ENCODE data around the gene CTSE. TPM values are rescaled to one million over a fixed set of nuclear protein-coding genes. Genes with fewer than 3 reads are reported as not detected.

CTSE gene
- total and polyA plus RNA-seq, 2 donors (not counting 1 experiment from before 2014, with no cell fraction given): not detected

DNA sequence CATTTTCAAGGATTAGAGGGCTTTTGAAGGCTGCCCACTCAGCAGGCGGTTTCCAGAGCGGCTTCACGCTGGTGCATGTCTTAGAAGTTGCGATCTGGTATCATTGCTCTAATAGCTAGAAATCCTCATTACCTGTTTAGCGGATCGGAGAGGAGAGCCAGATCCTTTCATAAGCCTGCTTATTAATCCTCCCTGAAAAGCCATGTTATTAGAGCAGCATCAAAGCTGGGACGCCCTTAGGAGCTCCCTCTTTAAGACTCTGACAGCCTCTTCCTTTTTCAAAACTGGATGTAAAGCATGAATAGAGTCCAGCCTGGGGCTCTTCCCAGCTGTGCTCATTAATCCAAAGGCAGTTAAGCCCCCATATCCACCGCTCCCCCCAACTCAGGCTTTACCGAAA is 13.9 kb upstream of the CTSE start:
- peak overlapping the region; percentile 62 for H3K4me3 Mint-ChIP-seq
- H3K9me3 ChIP-seq (ENCODE audit: control extremely low read depth in 1 of 3, control insufficient read depth in 2 of 3, insufficient read depth in 1 of 3, low read length in 2 of 3): no peaks in the 10 kb centered on the region
- intact Hi-C loops (cut with micrococcal nuclease): loop anchor here (2.0 kb wide), 1 partner anchor 13 kb away; no protein-coding TSS in a partner anchor
- H3K27ac Mint-ChIP-seq: peak overlapping the region; percentile 87
- peak overlapping the region; percentile 72 to 82 for H3K27ac ChIP-seq (ENCODE audit: low read length in 2 of 2)
- H4K20me1 ChIP-seq (ENCODE audit: control insufficient read depth, insufficient read depth, low read length, poor library complexity, severe bottlenecking): no peaks in the 10 kb centered on the region
- 94% methylated on average over 5 of the region's 9 CpGs for WGBS (ENCODE audit: insufficient coverage)
- H3K9ac ChIP-seq (ENCODE audit: low read length): peak overlapping the region; percentile 29
- H3K27me3 ChIP-seq (replicated peaks in 1 of 4; ENCODE audit: control extremely low read depth in 1 of 4, control insufficient read depth in 3 of 4, insufficient read depth in 4 of 4, low read length in 3 of 4): no peaks in the 10 kb centered on the region
- ChIA-PET CTCF (interaction anchor here (0.6 to 15.2 kb wide), 8 partner anchors 9 to 68 kb away, joined by 3 to 682 read pairs (median 4); no protein-coding TSS in a partner anchor), POLR2A (interaction anchor here (0.6 to 1.5 kb wide), 2 partner anchors 13 to 390 kb away, joined by 4 read pairs; no protein-coding TSS in a partner anchor)
- peak overlapping the region in 1 of 5 experiments; percentile 17 for H3K4me3 ChIP-seq (ENCODE audit: control extremely low read depth in 1 of 5, extremely low read depth in 1 of 5, insufficient read depth in 1 of 5, low read depth in 2 of 5, low read length in 4 of 5)
- no peak for DNase-seq
- H3K79me2 ChIP-seq (ENCODE audit: control insufficient read depth, insufficient read depth, low read length): peaks cover 81% of the 10 kb centered on the region
- no peak for ATAC-seq (ENCODE audit: low read depth)
- TF ChIP-seq EZH2 (IDR thresholded peaks at IDR 0.05; ENCODE audit: borderline replicate concordance, insufficient read depth, low read depth, low read length, poor library complexity, severe bottlenecking): no peak
- TF ChIP-seq, protein P1, sequence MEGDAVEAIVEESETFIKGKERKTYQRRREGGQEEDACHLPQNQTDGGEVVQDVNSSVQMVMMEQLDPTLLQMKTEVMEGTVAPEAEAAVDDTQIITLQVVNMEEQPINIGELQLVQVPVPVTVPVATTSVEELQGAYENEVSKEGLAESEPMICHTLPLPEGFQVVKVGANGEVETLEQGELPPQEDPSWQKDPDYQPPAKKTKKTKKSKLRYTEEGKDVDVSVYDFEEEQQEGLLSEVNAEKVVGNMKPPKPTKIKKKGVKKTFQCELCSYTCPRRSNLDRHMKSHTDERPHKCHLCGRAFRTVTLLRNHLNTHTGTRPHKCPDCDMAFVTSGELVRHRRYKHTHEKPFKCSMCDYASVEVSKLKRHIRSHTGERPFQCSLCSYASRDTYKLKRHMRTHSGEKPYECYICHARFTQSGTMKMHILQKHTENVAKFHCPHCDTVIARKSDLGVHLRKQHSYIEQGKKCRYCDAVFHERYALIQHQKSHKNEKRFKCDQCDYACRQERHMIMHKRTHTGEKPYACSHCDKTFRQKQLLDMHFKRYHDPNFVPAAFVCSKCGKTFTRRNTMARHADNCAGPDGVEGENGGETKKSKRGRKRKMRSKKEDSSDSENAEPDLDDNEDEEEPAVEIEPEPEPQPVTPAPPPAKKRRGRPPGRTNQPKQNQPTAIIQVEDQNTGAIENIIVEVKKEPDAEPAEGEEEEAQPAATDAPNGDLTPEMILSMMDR (IDR thresholded peaks at IDR 0.05): no peak
- no peaks in the 10 kb centered on the region for H3K27me3 Mint-ChIP-seq
- H3K4me1 Mint-ChIP-seq: peaks cover 90% of the 10 kb centered on the region
- no peak overlapping the region for H2AFZ ChIP-seq (ENCODE audit: insufficient read depth, low read depth, low read length, poor library complexity, severe bottlenecking)
- H3K36me3 ChIP-seq (replicated peaks in 1 of 2; ENCODE audit: control extremely low read depth in 1 of 2, control insufficient read depth in 1 of 2, extremely low read depth in 1 of 2, insufficient read depth in 2 of 2, low read length in 1 of 2): no peaks in the 10 kb centered on the region
- peaks cover 84 to 89% of the 10 kb centered on the region in 2 donors for H3K4me1 ChIP-seq (ENCODE audit: control insufficient read depth in 2 of 2, insufficient read depth in 2 of 2, low read length in 2 of 2)
- no peaks in the 10 kb centered on the region for H3K9me3 Mint-ChIP-seq (ENCODE audit: insufficient read depth)
- H3K4me2 ChIP-seq (replicated peaks; ENCODE audit: low read depth, low read length, poor library complexity, severe bottlenecking): peak overlapping the region; percentile 75

Measured in B cell (primary cell).